ENCODE results near the gene IGSF11.
"Not testable (repeated sequence)": the region's sequence is repeated elsewhere in the genome, so short reads cannot be mapped to it uniquely, and the experiment has no call there.

IGSF11 gene

DNA sequence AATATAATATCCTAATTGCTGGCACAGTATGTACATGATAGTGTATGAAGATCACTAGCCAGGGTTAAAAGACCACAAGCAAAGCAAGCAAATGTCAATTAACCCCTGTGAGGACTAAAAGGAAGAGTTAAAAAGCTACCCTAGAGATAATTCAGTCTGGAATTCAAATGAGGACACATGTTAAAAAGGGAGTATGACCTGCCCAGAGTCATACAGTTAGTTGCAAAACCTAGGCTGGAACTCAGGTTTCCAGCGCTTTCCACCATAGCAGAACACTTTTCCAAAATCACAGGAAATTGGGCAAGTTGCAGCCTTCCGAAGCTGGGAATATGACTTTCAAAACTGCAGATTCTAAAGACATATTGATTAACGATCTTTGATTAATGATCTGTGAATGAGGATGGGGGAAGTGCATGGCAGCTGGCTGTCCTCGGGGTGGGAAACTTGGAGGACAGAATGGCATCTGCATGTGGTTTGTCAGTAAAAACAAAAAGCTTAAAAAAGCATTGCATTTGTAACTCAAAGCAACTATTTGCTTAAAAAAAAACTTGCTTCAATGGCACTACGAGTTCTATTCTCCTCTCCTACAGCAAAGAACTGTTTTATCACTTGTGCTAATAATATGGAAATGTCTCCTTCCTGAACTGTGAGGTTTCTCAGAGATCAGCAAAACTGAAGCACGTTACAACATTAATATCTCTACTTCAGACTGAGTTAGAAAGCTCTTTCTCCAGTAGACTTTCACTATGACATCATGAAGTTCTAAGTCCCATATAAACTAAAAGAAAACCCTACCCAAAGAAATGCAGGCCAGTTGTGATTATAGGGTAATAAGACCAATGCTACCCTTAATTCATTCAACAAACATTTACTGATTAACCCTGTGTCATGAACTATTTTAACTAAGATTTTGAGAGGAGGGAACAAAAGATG, 46.2 kb downstream of the IGSF11 start:
- DNase-seq: no peak

GRCh38 chr3:118987477-118987876, 47.2 kb downstream of the IGSF11 start:
- no peak for DNase-seq

- DNase-seq: no peak
These were observed 47.9 kb downstream of the IGSF11 start for GRCh38 chr3:118986734-118987133.

GRCh38 chr3:118984699-118985098, 49.9 kb downstream of the IGSF11 start:
- no peak for DNase-seq

DNA sequence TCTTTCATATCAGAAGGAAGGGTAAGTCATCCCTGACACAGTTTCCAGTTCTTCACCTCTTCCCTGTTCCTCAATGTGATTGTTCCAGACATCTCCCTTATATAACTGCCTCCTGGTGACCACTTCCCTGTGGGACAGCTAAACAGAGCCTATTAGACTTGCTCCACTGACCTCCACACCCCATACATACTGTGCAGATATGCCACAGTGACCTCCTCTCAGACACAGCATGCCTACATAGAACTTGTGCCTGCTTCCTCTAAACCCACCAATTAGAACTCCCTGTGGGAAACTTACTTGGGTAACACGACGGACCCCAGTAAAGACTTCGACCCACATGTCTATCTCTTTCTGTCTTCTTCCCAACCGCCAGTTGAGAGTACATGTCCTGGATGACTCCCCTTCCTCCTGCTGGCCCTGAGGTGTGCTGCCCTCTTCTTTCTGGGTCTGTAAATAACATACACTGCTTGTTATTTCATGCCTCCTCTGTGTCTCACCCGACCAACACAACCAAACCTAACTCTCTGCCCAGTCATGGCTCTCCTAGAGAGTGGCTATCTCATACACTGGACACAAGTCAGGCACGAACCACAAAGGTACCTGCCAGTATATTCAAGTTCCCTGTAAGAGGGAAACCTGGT, 53.0 kb downstream of the IGSF11 start:
- no peak for DNase-seq

- no peak for DNase-seq
These were observed 53.8 kb downstream of the IGSF11 start for GRCh38 chr3:118980832-118981231.

DNA sequence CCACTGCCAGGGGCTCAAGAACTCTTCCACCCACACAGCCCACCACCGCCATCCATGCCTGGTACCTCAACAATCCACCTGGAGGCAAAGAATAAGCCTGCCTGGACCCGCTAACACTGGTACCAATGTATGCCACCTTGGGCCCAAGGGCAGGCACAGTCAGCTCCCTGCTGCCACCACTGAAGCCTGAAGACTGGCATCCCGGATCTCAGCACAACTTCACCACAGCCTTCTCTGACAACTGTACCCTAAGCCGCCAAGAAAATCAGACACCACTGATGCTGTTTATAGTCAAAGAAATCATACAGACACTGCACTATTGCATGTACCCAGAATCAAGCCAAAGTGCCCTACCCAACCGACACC, 56.3 kb downstream of the IGSF11 start:
- DNase-seq: no peak

GRCh38 chr3:118977671-118978392, 56.8 kb downstream of the IGSF11 start:
- no peak for DNase-seq

DNA sequence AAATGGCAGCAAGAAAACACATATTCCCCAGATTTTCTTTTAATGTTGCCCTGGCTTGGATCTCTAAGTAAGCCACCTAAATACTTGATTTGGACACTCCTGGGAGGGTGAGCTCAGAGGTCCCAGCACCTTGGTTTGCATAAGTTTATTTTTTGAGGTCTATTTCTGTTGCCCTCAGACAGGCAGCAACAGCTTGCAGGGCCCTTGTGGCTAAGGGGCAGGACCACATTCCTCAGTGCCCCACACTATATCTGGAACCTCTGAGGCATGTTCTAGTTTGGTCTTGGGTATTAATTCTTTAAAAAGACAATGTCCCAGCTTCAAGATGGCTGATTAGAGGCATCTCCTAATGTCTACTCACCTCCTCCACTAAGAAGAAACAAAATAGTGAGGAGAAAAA, 57.5 kb downstream of the IGSF11 start:
- DNase-seq: no peak

DNA sequence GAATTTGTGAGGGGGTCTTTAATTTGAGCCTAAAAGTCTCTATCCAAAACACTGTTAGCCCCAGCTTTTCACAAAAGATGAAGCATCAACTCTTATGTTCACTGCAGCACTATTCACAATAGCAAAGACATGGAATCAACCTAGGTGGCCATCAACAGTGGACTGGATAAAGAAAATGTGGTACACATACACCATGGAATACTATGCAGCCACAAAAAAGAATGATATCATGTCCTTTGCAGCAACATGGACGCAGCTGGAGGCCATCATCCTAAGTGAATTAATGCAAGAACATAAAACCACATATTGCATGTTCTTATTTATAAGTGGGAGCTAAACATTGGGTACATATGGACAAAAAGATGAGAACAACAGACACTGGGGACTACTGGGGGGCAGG, 59.2 kb downstream of the IGSF11 start:
- DNase-seq: not testable (repeated sequence)

DNA sequence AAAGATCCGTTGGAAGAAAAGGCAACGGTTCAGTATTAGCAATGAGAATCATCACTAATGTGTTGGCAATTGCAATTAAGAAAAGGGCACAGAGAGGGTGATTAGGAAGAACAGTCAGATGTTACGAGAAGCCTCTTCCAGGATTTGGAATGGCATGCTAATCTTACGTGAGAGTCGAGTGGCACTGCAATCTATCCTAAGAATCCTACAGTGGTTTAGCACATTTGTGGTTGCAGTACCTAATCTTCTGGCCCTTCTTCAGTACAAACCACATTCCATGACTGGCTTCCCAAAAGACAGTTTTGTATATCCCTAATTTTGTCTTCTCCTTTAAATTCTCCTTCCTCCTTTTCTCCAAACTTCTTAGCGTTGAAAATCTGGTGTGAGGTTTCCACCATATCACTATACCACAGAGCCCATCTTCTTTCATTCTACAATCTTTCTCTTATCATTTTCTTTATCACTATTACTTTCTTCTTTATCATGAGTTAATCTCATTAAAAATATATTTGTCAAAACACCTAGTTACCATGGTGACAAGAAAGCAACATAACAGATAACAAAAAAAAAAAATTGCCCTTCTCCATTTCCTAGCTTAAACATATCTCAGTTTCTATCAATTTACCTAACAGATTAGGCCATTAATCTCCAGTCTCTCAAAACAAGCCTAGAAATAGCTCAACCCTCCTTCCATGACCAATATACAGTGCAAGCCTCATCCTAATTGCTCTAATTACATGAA, 60.1 kb downstream of the IGSF11 start:
- DNase-seq: no peak

- no peak for DNase-seq
These were observed 61.6 kb downstream of the IGSF11 start for GRCh38 chr3:118973050-118973449.

- DNase-seq: no peak
These were observed 63.8 kb downstream of the IGSF11 start for GRCh38 chr3:118970819-118971218.

DNA sequence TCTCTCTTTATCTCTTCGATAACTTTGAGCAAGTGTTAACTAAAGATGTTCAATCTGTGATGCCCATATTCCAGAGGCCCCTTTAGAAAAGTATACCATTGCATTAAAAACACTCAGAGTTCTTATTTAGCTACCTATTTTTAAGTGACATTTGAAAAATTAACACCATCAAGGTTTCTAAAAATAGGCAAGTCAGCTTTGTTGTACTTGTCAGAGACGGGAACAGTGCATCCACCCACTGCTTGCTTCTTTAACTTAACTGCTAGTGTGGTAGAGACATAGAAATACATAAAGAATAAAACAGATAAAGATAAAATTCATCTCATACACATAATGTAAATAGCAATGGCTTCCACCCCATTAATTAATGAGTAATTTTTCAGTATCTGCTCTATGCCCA, 66.0 kb downstream of the IGSF11 start:
- no peak for DNase-seq

GRCh38 chr3:118968111-118968510, 66.5 kb downstream of the IGSF11 start:
- no peak for DNase-seq

- DNase-seq: no peak
These were observed 67.9 kb downstream of the IGSF11 start for GRCh38 chr3:118966700-118967099.

DNA sequence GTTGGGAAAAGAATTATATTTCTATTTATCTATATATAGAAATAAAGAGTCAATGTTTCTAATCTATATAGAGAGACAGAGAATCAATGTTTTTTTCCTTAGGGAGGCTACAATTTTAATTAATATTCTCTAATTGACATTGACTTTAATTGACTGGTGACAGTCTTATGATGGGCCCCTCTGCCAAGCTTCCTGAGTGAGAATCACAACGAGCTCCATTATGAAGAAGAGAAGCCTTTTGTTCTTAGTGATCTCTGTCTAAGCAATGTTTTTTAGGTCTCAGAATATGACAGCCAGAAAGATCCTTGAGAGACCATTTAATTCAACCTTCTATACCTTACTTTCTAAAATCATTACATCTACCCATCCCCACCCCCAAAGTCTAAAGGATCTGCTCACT, 70.9 kb downstream of the IGSF11 start:
- no peak for DNase-seq

DNA sequence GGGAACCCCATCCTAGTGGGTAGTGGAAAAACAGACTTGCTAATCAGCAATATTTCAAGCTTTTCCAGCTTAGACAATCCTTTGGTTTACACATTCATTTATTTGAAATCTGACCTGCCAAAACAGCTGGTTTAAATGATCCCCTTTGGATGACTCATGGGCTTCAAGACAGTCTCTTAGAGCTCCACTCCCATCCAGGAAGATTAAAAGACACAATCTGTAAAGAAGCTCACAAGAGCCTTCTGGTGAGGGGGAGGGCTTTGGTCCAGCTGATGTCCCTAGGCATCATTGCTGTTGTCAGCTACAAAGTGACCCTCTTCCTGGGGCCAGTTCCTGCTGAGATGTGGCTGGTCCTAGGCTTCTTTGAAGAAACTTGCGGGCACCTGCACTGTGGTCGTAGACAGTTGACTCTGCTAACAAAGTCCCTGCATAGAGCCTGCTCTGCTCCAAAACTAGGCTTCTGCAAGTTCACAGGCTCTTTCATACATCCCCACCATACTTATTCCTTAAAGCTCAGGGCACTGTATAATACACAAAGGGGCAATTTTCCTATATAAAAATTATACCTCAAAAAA, 73.7 kb downstream of the IGSF11 start:
- no peak for DNase-seq

DNA sequence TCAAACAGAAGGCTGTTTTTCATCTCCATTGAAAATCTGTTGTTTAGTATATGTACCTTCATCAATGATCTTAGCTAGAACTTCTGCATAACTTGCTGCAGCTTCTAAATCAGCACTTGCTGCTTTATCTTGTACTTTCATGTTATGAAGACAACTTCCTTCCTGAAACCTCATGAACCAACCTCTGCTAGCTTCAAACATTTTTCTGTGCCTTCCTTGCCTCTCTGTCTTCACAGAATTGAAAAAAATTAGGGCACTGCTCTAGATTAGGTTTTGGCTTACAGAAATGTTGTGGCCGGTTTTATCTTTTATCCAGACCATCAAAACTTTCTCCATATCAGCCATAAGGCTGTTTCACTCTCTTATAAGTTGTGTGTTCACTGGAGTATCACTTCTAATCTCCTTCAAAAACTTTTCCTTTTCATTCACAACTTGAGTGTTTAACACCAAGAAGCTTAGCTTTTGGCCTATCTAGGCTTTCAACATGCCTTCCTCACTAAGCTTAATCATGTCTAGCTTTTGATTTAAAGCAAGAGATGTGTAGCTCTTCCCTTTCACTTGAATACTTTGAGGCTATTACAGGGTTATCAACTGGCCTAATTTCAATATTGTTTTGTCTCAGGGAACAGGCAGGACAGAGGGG, 78.6 kb downstream of the IGSF11 start:
- DNase-seq: no peak

GRCh38 chr3:118951089-118951488, 83.6 kb downstream of the IGSF11 start:
- no peak for DNase-seq

- no peak for DNase-seq
These were observed 85.4 kb downstream of the IGSF11 start for GRCh38 chr3:118949113-118949760.

- no peak for DNase-seq
These were observed 86.5 kb downstream of the IGSF11 start for GRCh38 chr3:118948146-118948545.
